ENCODE measurements around the gene ZNF625. TPM values are rescaled to one million over a fixed set of nuclear protein-coding genes. Genes with fewer than 3 reads are reported as not detected.
A peak's percentile ranks its signal among the peaks of the same experiment; 100 is the strongest.

ZNF625 gene
- polyA plus RNA-seq, 3 donors, result 0.37 TPM; not detected in 2

DNA sequence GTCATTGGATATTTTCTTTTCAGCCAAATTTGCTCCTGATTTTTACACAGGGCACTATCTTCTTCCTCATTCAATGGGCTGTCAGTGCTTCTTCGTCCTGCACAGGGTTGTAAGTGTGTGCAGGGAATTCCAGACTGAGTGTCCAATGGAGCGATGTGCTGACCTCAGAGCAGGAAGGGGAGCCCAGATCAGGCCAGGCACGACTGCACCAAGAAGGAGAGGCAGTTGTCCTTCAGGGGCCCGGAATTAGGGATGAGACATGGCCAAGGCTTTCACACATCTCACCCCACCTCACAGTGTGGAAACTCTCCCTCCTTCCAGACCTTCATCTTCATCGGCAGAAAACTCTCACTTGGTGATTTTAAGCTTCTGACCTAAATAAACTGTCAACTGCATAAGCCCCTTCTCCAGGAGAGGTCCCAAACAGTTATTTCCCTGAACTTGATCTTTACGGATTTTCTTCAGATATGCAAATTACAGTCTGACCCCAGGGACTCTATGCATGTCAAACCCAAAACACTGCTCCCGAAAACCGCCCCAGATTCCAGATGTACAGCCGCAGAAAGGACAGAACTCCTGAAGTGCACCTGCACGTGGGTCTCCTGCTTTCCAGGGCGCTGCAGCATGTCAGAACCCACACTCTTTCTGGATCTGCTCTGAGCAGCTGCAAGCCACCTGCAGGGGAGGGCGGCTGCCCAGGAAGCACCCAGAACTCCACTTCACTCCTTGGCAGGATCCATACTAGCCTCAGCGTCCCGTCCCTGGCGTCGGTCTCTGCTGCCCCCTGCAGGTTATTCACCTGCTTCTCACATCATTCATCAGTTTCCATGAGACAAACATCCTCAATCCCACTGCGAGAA is 15.8 kb downstream of the ZNF625 start:
- intact Hi-C loops (cut with micrococcal nuclease), result loop anchor here (1.0 to 10.0 kb wide), 10 partner anchors 48 to 346 kb away; partner anchors contain the start of genes ZNF491 (in 2 of the 2), ZNF440 (in 1 of the 2) and ZNF763 (in 1 of the 2)
- Mint-ChIP-seq H3K4me3 (peak overlapping the region; percentile 96 to 97), H3K9me3 (peaks cover 9 to 23% (median 19%) of the 10 kb centered on the region in 7 donors), H3K27me3 (ENCODE audit: low read depth in 3 of 3) (peaks cover 0 to 3% (median 1%) of the 10 kb centered on the region in 3 donors), H3K36me3 (peaks cover 17 to 23% of the 10 kb centered on the region in 2 donors), H3K4me1 (peaks cover 36% of the 10 kb centered on the region), H3K27ac (peak overlapping the region; percentile 7 to 89 (median 79))
- H3K9ac ChIP-seq (ENCODE audit: insufficient read depth, low read length, poor library complexity, severe bottlenecking), result no peak overlapping the region
- peak; percentile 79 to 85 (median 80) for DNase-seq
- 5% methylated on average over 14 of the region's 17 CpGs for WGBS (ENCODE audit: insufficient coverage)
- peaks cover 16% of the 10 kb centered on the region for H3K79me2 ChIP-seq (ENCODE audit: insufficient read depth, low read length)
- peak overlapping the region; percentile 100 for H2AFZ ChIP-seq (ENCODE audit: insufficient read depth, low read depth, low read length, poor library complexity, severe bottlenecking)
- H3K9me3 ChIP-seq (replicated peaks in 1 of 2; ENCODE audit: control insufficient read depth in 1 of 2, insufficient read depth in 1 of 2, low read length in 2 of 2), result peaks cover 14% of the 10 kb centered on the region in 2 donors
- H3K4me1 ChIP-seq (ENCODE audit: control insufficient read depth in 1 of 2, insufficient read depth in 2 of 2, low read length in 2 of 2), result peaks cover 23 to 25% of the 10 kb centered on the region in 2 donors
- no peak overlapping the region for H3K27ac ChIP-seq (ENCODE audit: low read depth in 1 of 2, low read length in 2 of 2)
- H3K4me3 ChIP-seq (replicated peaks in 1 of 3; ENCODE audit: low read depth in 2 of 3, low read length in 3 of 3), result peak overlapping the region; percentile 84 to 99 (median 93)
- H3K4me2 ChIP-seq (replicated peaks; ENCODE audit: extremely low read depth, low read length, poor library complexity, severe bottlenecking), result peak overlapping the region; percentile 91
- peaks cover 5% of the 10 kb centered on the region for H4K20me1 ChIP-seq (ENCODE audit: insufficient read depth, low read length)
- TF ChIP-seq, protein P1, sequence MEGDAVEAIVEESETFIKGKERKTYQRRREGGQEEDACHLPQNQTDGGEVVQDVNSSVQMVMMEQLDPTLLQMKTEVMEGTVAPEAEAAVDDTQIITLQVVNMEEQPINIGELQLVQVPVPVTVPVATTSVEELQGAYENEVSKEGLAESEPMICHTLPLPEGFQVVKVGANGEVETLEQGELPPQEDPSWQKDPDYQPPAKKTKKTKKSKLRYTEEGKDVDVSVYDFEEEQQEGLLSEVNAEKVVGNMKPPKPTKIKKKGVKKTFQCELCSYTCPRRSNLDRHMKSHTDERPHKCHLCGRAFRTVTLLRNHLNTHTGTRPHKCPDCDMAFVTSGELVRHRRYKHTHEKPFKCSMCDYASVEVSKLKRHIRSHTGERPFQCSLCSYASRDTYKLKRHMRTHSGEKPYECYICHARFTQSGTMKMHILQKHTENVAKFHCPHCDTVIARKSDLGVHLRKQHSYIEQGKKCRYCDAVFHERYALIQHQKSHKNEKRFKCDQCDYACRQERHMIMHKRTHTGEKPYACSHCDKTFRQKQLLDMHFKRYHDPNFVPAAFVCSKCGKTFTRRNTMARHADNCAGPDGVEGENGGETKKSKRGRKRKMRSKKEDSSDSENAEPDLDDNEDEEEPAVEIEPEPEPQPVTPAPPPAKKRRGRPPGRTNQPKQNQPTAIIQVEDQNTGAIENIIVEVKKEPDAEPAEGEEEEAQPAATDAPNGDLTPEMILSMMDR (IDR thresholded peaks at IDR 0.05), result peak; percentile 96
- H3K27me3 ChIP-seq (ENCODE audit: control insufficient read depth in 2 of 2, insufficient read depth in 2 of 2, low read length in 2 of 2), result no peaks in the 10 kb centered on the region
- H3K36me3 ChIP-seq (replicated peaks in 1 of 2; ENCODE audit: control insufficient read depth in 1 of 2, insufficient read depth in 2 of 2, low read length in 2 of 2), result peaks cover 11 to 24% of the 10 kb centered on the region in 2 donors

DNA sequence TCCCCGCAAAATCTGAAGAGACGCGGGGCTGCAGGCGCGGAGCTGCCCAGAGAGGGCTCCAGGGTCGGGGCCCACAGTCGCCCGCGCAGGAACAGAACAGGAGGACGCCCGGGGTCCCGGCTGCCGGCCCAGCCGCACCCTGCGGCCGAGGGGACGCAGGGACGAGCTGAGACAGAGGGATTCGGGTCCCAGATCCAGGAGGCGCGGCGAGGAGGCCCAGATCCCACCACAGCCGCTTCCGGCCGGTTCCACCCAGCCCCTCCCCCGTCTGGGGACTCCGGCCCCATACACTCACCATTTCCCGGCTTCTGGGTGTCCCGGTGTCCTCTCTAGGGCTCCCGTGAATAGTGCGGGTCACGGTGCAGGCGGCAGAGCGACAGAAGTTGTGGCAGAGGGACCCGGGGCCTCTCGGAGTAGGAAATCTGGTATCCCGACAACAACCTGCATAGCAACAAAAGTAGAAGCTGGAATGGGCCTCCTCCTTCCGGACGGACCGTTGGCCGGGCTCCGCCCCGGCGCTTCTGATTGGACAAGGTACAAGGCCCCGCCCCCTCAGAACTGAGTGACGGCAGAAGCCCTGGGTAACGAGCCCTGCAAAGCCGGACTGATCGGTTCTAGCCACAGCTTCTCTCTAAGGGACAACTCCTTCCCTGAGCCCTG is 16.5 kb downstream of the ZNF625 start, which contains the start of gene ZNF20:
ZNF20 (minus strand) TSS at position 466 of the 660 bp plus-strand sequence; CDS start at position 298, 168 bp downstream.
- DNase-seq, result peak; percentile 86 to 93 (median 86)
- peak within 1 kb of the TSS; percentile 100 for H2AFZ ChIP-seq (ENCODE audit: insufficient read depth, low read depth, low read length, poor library complexity, severe bottlenecking)
- H3K9ac ChIP-seq (ENCODE audit: insufficient read depth, low read length, poor library complexity, severe bottlenecking), result peak within 1 kb of the TSS; percentile 84
- H3K27me3 ChIP-seq (ENCODE audit: control insufficient read depth in 2 of 2, insufficient read depth in 2 of 2, low read length in 2 of 2), result no peaks in the 10 kb centered on the region
- Mint-ChIP-seq H3K4me3 (peak within 1 kb of the TSS; percentile 96 to 97), H3K4me1 (peaks cover 36% of the 10 kb centered on the region), H3K27me3 (ENCODE audit: low read depth in 3 of 3) (peaks cover 0 to 3% (median 1%) of the 10 kb centered on the region in 3 donors), H3K9me3 (peaks cover 3 to 23% (median 18%) of the 10 kb centered on the region in 7 donors), H3K27ac (peak within 1 kb of the TSS; percentile 83 to 94 (median 89)), H3K36me3 (peaks cover 17 to 23% of the 10 kb centered on the region in 2 donors)
- peaks cover 12 to 24% of the 10 kb centered on the region in 2 donors for H3K36me3 ChIP-seq (replicated peaks in 1 of 2; ENCODE audit: control insufficient read depth in 1 of 2, insufficient read depth in 2 of 2, low read length in 2 of 2)
- H3K4me3 ChIP-seq (replicated peaks in 1 of 3; ENCODE audit: low read depth in 2 of 3, low read length in 3 of 3), result peak within 1 kb of the TSS; percentile 84 to 99 (median 93)
- peaks cover 5% of the 10 kb centered on the region for H4K20me1 ChIP-seq (ENCODE audit: insufficient read depth, low read length)
- 0% methylated on average over 48 of the region's 49 CpGs for WGBS (ENCODE audit: insufficient coverage)
- TF ChIP-seq, protein P1 (IDR thresholded peaks at IDR 0.05), result no peak
- peaks cover 23 to 25% of the 10 kb centered on the region in 2 donors for H3K4me1 ChIP-seq (ENCODE audit: control insufficient read depth in 1 of 2, insufficient read depth in 2 of 2, low read length in 2 of 2)
- H3K4me2 ChIP-seq (replicated peaks; ENCODE audit: extremely low read depth, low read length, poor library complexity, severe bottlenecking), result peak within 1 kb of the TSS; percentile 91
- peaks cover 16% of the 10 kb centered on the region for H3K79me2 ChIP-seq (ENCODE audit: insufficient read depth, low read length)
- peak within 1 kb of the TSS; percentile 32 to 78 for H3K27ac ChIP-seq (ENCODE audit: low read depth in 1 of 2, low read length in 2 of 2)
- peaks cover 12 to 14% of the 10 kb centered on the region in 2 donors for H3K9me3 ChIP-seq (replicated peaks in 1 of 2; ENCODE audit: control insufficient read depth in 1 of 2, insufficient read depth in 1 of 2, low read length in 2 of 2)
- intact Hi-C loops (cut with micrococcal nuclease), result loop anchor here (1.0 to 10.0 kb wide), 9 partner anchors 48 to 345 kb away; partner anchors contain the start of genes ZNF491 (in 2 of the 2), ZNF440 (in 1 of the 2) and ZNF763 (in 1 of the 2)

Measured in CD14-positive monocyte (primary cell).